AG04450 (cell line): ENCODE results near the gene REPS2. TPM values are rescaled to one million over a fixed set of nuclear protein-coding genes. Genes with fewer than 3 reads are reported as not detected.

ENCODE experiments used
- CTCF ChIA-PET: fragments of 300-600, 350-600 bp; formaldehyde crosslinking; extraction: SDS; loops from one replicate; lab custom pipeline; 2022; ENCODE audit warnings: antibody characterized with exemption, inconsistent platforms; lab: Charles Lee
- POLR2A ChIA-PET: fragments of 350-600 bp; formaldehyde crosslinking; extraction: SDS; loops from one replicate; lab custom pipeline; 2021; ENCODE audit warnings: antibody characterized with exemption, inconsistent platforms; lab: Yijun Ruan, JAX
- DNase-seq: peaks from one replicate; pipeline ENCODE4 v3.0.0-alpha.2; 2011; ENCODE audit warnings: low read depth, low spot score
- H3K27ac ChIP-seq: one replicate; pipeline ENCODE4 v1.5.1; 2012; ENCODE audit warnings: low read depth, low read length, control low read depth
- H3K27me3 ChIP-seq: one replicate; pipeline ENCODE4 v1.6.0; 2012; ENCODE audit warnings: low read length; ENCODE audit not compliant: control insufficient read depth, insufficient read depth
- H3K4me3 ChIP-seq: 2 replicates; pipeline ENCODE4 v1.5.1; 2011; ENCODE audit warnings: mild to moderate bottlenecking, low read depth, low read length, control low read depth
- H3K9me3 ChIP-seq: 2 replicates; pipeline ENCODE4 v1.5.1; 2012; ENCODE audit warnings: low read length; ENCODE audit not compliant: control insufficient read depth, insufficient read depth
- CTCF ChIP-seq: IDR thresholded peaks from 2 replicates; pipeline ENCODE4 v1.5.1; 2011; ENCODE audit warnings: low read depth, low read length, control low read depth, inconsistent platforms
- polyA plus RNA-seq: library from polyadenylated mRNA; depleted of rRNA; stranded (reverse); fragments of >200 nt; gene quantifications from 2 replicates; pipeline ENCODE4 v1.2.3, GENCODE V29; 2011

The REPS2 gene
- polyA plus RNA-seq, 1 experiment: 0.17 TPM

GRCh38 chrX:17072301-17072700 lies 125.8 kb downstream of the REPS2 start:
- Histone ChIP-seq H3K4me3 (no peak overlapping the region), H3K9me3 (no peaks in the 10 kb centered on the region), H3K27ac (no peak overlapping the region), H3K27me3 (no peaks in the 10 kb centered on the region)
- POLR2A ChIA-PET: interaction anchor here (0.6 kb wide), 1 partner anchor 45 kb away, joined by 14 read pairs; no protein-coding TSS in a partner anchor
- TF ChIP-seq CTCF: no peak
- CTCF ChIA-PET: no interaction called here
- no peak for DNase-seq

GRCh38 chrX:17072721-17073230 lies 126.3 kb downstream of the REPS2 start:
- DNase-seq: no peak
- Histone ChIP-seq H3K4me3 (no peak overlapping the region), H3K27ac (no peak overlapping the region), H3K9me3 (no peaks in the 10 kb centered on the region), H3K27me3 (no peaks in the 10 kb centered on the region)
- ChIA-PET CTCF (interaction anchor here (0.7 kb wide), 1 partner anchor 10 kb away, joined by 3 read pairs; no protein-coding TSS in a partner anchor), POLR2A (interaction anchor here (0.6 kb wide), 1 partner anchor 45 kb away, joined by 14 read pairs; no protein-coding TSS in a partner anchor)
- no peak for TF ChIP-seq CTCF

GRCh38 chrX:17075004-17075403 lies 128.5 kb downstream of the REPS2 start:
- ChIA-PET POLR2A (no interaction called here), CTCF (no interaction called here)
- H3K27me3 ChIP-seq: no peaks in the 10 kb centered on the region
- no peak overlapping the region for H3K4me3 ChIP-seq
- no peak for TF ChIP-seq CTCF
- H3K9me3 ChIP-seq: no peaks in the 10 kb centered on the region
- no peak for DNase-seq
- no peak overlapping the region for H3K27ac ChIP-seq

- no peak overlapping the region for H3K4me3 ChIP-seq
- no peak overlapping the region for H3K27ac ChIP-seq
- ChIA-PET CTCF (no interaction called here), POLR2A (no interaction called here)
- DNase-seq: no peak
- H3K27me3 ChIP-seq: no peaks in the 10 kb centered on the region
- no peaks in the 10 kb centered on the region for H3K9me3 ChIP-seq
- no peak for TF ChIP-seq CTCF
Observed at GRCh38 chrX:17077361-17077760, 130.9 kb downstream of the REPS2 start.

GRCh38 chrX:17078031-17078720 lies 131.7 kb downstream of the REPS2 start:
- peak overlapping the region; percentile 47 for H3K27ac ChIP-seq
- H3K4me3 ChIP-seq: no peak overlapping the region
- ChIA-PET POLR2A (no interaction called here), CTCF (interaction anchor here (0.6 kb wide), 2 partner anchors 65 to 194 kb away, joined by 3 to 4 read pairs; no protein-coding TSS in a partner anchor)
- DNase-seq: no peak
- TF ChIP-seq CTCF: no peak
- H3K27me3 ChIP-seq: no peaks in the 10 kb centered on the region
- no peaks in the 10 kb centered on the region for H3K9me3 ChIP-seq
